HK-2 (cell line): ENCODE measurements around the gene ATG9A.

ENCODE experiments used
- DNase-seq: peaks from one replicate; pipeline ENCODE4 v3.0.0-alpha.2; 2018; ENCODE audit not compliant: unreplicated experiment

ATG9A gene

DNA sequence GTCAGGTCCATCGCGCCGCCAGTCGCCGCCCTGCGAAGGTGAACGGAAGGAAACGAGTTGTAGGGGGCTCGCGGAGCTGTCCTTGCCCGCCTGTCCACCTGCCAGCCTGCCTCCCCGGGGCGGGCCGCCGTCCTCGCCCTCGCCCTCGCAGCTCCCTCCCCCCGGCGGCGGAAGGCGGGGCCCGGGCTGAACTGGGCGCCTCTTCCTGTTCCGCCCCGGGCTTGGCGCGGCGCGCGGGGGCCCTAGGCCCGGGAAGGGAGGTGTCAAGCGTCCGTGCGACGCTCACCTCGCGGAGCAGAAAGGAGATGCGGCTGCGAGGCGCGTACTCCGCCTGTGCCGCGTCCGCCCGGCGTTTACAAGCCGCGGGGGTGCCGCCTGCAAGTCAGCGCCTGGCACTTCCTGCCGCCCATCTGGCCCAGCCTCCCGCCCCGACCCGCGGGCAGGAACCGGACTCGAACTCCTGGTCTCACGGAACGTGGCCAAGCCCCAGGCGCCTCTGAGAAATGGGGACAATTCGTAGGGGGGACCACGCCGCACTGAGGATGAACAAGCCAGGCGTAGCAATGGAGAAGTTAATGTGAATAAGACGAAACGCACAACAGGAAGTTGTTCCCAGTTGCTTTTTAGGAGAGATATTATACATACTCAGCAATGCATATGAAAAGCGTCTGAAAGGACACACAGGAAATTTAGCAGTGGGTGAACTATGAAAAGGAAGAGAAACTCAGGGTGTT lies 52.5 kb downstream of the ATG9A start, which contains the start of gene CNPPD1:
TSS of gene CNPPD1 (minus strand) at position 108 of the 734 bp plus-strand sequence. CDS start at position 11, 97 bp downstream.
- peak; percentile 86 for DNase-seq

DNA sequence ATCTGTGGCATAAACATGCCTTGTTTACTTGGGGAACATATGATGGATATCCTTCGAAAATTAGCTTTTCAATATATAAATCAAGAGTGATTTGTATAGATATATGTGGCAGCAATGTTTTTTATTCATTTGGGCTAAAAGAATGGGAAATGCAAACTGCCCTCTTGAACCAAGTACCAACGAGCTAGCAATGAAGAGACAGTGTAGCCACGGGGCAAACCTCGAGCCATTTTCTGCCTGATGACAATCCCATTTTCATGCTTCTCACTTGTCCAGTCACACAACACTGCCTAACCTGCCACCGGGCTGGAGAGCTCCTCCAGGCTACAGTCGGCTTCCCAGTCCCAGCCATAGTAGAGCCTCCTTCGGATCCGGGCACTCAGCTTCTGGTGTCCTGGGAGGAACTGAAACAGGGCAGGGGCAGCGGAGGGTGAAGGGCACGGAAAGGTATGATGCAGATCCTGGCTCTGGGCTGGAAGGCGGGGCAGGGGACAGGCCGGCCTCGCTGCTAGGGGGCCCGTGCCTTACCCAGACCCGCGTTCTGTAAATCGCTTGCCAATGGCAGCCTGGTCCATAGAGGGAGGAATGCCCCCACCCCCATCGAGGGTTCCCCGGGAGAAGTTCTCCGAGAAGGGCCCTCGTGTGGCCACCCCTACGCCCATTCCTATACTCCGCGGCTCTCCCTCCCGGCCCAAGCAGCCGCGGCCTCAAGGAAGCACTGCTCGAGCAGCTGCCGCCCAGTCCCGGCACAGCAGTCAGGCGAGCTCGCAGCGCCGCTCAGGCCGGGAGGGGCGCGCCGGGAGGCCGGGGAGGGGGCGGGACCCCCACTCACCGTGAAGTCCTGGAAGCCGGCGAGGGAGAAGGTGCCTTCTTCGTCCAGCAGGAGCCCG lies 53.3 kb downstream of the ATG9A start:
- peak; percentile 61 for DNase-seq

DNA sequence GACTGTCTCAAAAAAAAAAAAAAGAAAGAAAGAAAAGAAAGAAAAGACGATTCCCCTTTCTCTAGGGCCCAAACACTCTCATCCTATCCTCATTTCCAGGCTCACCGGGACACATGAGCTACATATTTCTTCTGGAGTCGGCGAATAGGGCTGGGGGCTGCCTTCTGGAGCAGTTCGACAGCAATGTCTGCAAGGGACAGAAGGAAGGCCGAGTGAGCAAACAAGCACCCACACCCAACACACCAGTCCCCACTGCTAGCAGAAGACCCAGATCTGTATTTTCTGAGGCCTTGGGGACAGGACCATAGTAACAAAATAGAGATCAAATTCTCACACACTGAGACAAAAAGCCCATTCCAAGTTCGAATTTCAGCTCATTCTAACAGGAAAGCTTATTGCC lies 54.0 kb downstream of the ATG9A start:
- no peak for DNase-seq

DNA sequence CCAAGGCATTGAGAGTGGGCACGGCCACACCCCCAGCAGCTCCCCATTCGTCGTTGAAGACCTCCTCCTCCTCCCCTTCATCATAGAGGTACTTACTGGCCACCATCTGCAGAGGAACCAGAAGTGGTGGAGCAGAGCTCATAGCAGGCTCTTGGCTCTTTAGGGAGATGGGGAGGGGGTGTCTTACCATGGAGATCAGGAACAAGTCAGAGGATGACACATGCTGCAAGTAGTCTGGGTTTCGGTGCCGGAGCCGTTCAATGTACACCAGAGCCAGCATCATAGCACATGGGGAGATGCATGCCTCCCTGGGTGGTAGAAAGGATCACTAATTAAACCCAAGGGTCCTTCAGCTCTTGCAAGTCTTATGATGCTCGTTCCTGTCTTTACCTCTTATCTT lies 54.6 kb downstream of the ATG9A start:
- peak; percentile 60 for DNase-seq

DNA sequence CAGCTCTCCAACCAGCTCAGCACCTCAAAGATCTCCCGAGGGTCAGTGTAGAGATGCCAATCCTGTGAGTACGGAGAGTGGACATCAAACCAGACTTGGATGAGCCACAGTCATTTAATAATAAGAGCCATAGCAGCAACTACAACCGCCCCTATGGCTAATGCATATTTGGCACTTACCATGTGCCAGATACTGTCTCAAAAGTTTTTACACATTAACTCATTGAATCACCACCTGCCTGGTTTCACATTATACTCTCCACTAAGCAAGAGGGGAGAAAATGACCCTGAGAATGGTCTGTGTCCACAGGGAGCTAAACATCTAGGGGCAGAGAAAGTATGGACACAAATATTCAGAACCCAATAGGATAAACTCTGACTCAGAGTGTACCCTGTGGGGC lies 55.3 kb downstream of the ATG9A start:
- peak; percentile 42 for DNase-seq

DNA sequence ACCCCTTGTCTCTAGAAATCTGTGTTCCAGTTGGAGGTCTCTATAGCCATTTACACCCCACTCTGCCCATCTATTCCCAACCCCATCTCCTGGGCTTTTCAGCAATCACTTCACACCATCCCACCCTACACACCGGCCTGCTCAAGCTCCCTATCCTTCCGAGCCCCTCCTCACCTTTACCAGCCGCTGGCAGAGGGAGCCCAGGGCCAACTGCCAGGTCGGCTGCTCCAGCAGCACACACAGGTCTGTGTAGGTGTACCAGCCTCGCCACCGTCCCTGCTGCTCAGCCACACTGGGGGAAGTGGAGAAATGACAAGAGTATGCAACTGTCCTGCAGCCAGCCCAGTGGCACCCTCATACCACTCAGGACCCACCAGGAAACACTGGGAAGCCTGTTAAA lies 56.3 kb downstream of the ATG9A start:
- no peak for DNase-seq

DNA sequence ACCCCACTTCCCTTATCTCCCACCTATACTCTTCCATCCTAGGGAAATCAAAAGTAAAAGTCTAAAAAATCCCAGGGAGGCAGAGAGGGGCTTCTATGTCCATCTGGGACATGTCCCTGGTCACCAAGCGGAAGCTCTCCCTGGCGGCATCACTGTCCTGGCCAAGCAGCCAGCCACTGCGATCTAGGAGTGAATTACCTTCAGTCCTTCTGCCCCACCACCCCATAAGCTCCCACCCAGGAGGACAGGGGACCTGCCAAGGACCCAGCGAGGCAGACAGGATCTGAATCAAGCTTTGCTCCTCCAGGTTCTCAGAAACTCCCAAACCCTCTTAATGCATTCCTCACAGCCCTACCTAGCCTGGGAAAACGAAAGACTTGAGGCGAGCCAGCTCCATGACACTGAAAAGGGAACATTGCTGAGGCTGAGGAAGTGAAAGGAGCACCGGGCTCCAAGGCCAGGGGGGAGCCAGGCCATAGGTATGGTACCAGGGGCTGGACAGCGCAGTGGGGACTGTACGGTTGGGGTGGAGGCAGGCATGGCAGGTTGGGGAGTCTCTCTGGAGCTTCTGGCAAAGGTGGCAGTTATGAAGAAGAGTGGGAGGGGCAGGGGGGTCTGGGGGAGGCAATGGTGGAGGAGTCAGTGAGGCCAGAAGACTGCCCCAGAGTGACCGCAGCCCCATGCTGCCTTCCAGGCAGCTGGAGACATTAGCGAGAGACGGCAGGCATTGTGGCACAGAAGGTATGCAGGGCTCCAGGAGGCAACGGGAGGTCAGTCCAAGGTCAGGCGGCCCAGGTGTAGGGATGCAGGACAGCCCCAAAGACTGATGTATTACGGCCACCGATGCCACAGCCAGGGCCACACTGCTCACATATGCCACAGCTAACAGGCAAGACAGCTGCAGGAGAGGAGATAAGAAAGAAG lies 56.9 kb downstream of the ATG9A start:
- DNase-seq = no peak

DNA sequence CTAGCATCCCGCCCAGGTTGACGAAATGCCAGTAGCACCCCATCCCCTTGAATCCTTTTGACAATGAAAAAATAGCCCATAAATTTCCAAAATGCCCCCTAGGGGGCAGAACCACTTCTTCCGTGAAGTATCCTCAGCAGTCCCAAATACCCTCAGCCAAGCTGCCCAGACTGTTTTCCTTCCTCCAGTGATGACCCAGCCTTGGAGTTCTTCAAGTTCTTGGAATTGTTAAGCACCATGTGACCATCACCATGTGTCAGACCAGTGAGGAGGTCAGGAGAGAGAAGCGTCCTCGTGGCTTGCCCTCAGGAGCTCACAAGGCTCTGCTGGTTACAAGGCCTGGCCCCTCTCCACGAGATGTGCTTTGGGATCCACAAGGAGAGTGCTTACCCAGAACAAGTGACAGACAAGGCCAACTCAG lies 58.2 kb downstream of the ATG9A start:
- peak; percentile 35 for DNase-seq

DNA sequence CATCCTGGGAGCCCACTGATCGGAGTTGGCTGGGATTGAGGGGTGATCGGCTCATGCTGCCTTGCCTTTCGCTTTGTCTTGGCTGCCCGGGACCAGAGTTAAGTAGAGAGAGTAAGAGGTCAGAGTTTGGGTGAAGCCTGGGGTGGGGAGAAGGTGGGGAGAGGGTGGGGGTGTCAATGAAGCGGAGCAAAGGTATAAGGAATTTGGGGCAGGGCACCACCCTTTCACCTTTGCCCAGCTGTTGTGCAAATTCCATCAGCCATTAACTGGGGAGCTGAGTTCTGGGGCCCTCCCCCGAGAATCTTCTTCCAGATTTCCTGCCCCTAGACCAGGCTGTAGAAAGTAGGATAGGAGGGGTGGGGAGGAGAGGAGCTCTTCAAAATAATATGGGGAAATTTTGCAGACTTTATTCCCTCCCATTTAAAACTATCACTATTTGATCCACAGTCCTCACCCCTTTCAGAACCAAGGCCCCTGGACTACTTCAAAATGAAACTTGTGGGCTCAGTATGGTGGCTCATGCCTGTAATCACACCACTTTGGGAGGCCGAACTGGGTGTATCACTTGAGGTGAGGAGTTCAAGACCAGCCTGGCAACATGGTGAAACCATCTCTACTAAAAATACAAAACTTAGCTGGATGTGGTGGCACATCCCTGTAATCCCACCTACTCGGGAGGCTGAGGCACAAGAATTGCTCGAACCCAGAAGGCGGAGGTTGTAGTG lies 59.3 kb downstream of the ATG9A start, which contains the start of gene SLC23A3:
TSS of gene SLC23A3 (minus strand) at position 100 of the 725 bp plus-strand sequence. CDS start at position 55, 45 bp downstream.
- DNase-seq = no peak
